Measurements from ENCODE around the gene PTPRD. TPM values are rescaled to one million over a fixed set of nuclear protein-coding genes. Genes with fewer than 3 reads are reported as not detected.

PTPRD gene
- total and polyA plus RNA-seq, 2 of the 4 experiments (the other 2 are of a cell fraction), result 0.07 to 0.18 TPM

DNA sequence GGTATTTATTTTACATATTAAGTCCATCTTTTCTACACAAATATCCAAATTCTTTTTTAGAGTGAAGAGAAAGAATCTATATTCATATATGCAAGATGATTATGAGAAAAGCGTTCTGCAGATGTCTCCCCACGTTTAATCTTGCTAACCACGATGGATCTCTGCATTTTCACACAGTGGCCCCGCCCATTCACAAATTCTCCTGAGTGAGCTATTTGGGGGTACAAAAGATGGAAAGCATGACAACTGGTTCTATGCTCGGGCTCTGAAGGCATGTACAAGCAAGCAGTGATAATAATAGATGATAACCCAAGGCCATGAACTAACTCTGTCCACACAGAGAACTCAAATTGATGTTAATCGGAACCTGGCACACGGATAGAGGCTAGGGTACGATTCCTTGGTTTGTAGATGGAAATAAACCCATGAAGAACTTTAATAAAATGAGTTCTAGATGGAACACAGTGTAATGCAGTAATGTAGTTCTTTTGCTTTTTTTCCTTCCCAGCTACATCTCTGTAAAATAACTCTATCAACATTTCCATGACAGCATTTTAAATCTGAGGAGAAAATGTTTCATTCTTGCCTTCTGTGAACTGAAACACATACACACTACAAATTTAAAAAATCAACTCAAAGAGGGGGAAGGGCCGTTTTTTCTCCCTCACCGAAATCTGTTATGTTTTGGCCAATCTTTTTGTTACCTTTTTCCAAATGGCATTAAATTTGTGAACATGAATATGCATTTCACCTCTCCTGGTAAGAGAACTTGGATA, 1961.5 kb downstream of the PTPRD start:
- WGBS, 2 experiments (ENCODE audit: extremely low coverage in 2 of 2, insufficient read length in 1 of 2), result no CpG with 5 or more reads among the region's 10 CpGs

More for the DNA sequence above, 1961.5 kb downstream of the PTPRD start:
- no peaks in the 10 kb centered on the region for H4K20me1 ChIP-seq (ENCODE audit: insufficient read depth, low read length)
- H3K56ac ChIP-seq (ENCODE audit: extremely low read depth, insufficient read depth, low read length), result no peak overlapping the region
- H3K23ac ChIP-seq (ENCODE audit: low read depth, low read length), result no peak overlapping the region
- no peaks in the 10 kb centered on the region for H3K9me3 ChIP-seq (ENCODE audit: control insufficient read depth, insufficient read depth, low read length)
- no peak overlapping the region for H3K27ac ChIP-seq (ENCODE audit: insufficient read depth, low read length)
- no peaks in the 10 kb centered on the region for H3K27me3 ChIP-seq (ENCODE audit: control insufficient read depth, insufficient read depth, low read length)
- CTCF ChIA-PET, result no interaction called here
- no peak overlapping the region for H4K91ac ChIP-seq (ENCODE audit: insufficient read depth, low read depth, low read length)
- H3K14ac ChIP-seq (replicated peaks; ENCODE audit: low read depth, low read length), result no peak overlapping the region
- no peak overlapping the region for H3K4ac ChIP-seq (ENCODE audit: low read depth, low read length)
- BruUV-seq (replicated peaks), result no TSS peak
- no peak overlapping the region for H4K8ac ChIP-seq (ENCODE audit: low read depth in 2 of 2, low read length in 2 of 2)
- dilution Hi-C loops (cut with HindIII; ENCODE audit: low sequenced_read_pairs, unreplicated experiment), result no loop called here
- intact Hi-C loops (cut with micrococcal nuclease), result no loop called here
- H3K4me1 ChIP-seq (ENCODE audit: control insufficient read depth, insufficient read depth, low read length), result no peaks in the 10 kb centered on the region
- H4K5ac ChIP-seq (ENCODE audit: low read depth, low read length), result no peak overlapping the region
- no peak overlapping the region for H2AK9ac ChIP-seq (replicated peaks; ENCODE audit: low read depth, low read length, poor library complexity)
- H2AFZ ChIP-seq (replicated peaks; ENCODE audit: low read length, poor library complexity), result no peak overlapping the region
- no peak for DNase-seq
- in situ Hi-C loops (cut with MboI; ENCODE audit: low sequenced_read_pairs), result no loop called here
- no peak overlapping the region for H3K4me3 ChIP-seq (ENCODE audit: insufficient read depth, low read depth, low read length)
- TF ChIP-seq, protein P1, sequence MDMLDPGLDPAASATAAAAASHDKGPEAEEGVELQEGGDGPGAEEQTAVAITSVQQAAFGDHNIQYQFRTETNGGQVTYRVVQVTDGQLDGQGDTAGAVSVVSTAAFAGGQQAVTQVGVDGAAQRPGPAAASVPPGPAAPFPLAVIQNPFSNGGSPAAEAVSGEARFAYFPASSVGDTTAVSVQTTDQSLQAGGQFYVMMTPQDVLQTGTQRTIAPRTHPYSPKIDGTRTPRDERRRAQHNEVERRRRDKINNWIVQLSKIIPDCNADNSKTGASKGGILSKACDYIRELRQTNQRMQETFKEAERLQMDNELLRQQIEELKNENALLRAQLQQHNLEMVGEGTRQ (IDR thresholded peaks at IDR 0.05; ENCODE audit: low read depth, low read length), result no peak
- no peak for TF ChIP-seq MAFK (IDR thresholded peaks at IDR 0.05; ENCODE audit: low read depth, low read length)
- no peak for TF ChIP-seq FOS (IDR thresholded peaks at IDR 0.05; ENCODE audit: low read depth, low read length)
- TF ChIP-seq POLR2A (IDR thresholded peaks at IDR 0.05; ENCODE audit: low read depth, low read length), result no peak
- no peak for TF ChIP-seq MXI1 (IDR thresholded peaks at IDR 0.05; ENCODE audit: borderline replicate concordance, low read depth, low read length)
- no peak for TF ChIP-seq RCOR1 (IDR thresholded peaks at IDR 0.05; ENCODE audit: insufficient replicate concordance, low read length)
- TF ChIP-seq, protein P2, sequence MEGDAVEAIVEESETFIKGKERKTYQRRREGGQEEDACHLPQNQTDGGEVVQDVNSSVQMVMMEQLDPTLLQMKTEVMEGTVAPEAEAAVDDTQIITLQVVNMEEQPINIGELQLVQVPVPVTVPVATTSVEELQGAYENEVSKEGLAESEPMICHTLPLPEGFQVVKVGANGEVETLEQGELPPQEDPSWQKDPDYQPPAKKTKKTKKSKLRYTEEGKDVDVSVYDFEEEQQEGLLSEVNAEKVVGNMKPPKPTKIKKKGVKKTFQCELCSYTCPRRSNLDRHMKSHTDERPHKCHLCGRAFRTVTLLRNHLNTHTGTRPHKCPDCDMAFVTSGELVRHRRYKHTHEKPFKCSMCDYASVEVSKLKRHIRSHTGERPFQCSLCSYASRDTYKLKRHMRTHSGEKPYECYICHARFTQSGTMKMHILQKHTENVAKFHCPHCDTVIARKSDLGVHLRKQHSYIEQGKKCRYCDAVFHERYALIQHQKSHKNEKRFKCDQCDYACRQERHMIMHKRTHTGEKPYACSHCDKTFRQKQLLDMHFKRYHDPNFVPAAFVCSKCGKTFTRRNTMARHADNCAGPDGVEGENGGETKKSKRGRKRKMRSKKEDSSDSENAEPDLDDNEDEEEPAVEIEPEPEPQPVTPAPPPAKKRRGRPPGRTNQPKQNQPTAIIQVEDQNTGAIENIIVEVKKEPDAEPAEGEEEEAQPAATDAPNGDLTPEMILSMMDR (conservative IDR thresholded peaks at IDR 0.05; ENCODE audit: low read depth, low read length), result no peak
- TF ChIP-seq CEBPB (IDR thresholded peaks at IDR 0.05; ENCODE audit: low read depth, low read length), result no peak
- TF ChIP-seq BHLHE40 (IDR thresholded peaks at IDR 0.05; ENCODE audit: low read depth, low read length), result no peak
- TF ChIP-seq RFX5 (IDR thresholded peaks at IDR 0.05; ENCODE audit: low read depth, low read length), result no peak
- no peaks in the 10 kb centered on the region for H3K79me1 ChIP-seq (ENCODE audit: low read depth in 1 of 2, low read length in 2 of 2)
- no peak overlapping the region for H3K4me2 ChIP-seq (ENCODE audit: low read depth, low read length)
- POLR2A ChIA-PET (ENCODE audit: unreplicated experiment), result no interaction called here
- H3K36me3 ChIP-seq (ENCODE audit: control insufficient read depth, insufficient read depth, low read length), result no peaks in the 10 kb centered on the region
- no peak overlapping the region for H2BK15ac ChIP-seq (ENCODE audit: low read depth, low read length)
- no peak overlapping the region for H2BK5ac ChIP-seq (ENCODE audit: low read depth, low read length, poor library complexity, severe bottlenecking)
- H3K18ac ChIP-seq (ENCODE audit: low read depth, low read length), result no peak overlapping the region
- H2BK20ac ChIP-seq (ENCODE audit: low read depth, low read length), result no peak overlapping the region
- no peaks in the 10 kb centered on the region for H3K9me1 ChIP-seq (ENCODE audit: insufficient read depth, low read length)
- no peak overlapping the region for H3K9ac ChIP-seq (ENCODE audit: low read depth, low read length)
- H2AK5ac ChIP-seq (ENCODE audit: low read depth, low read length), result no peak overlapping the region
- no peak overlapping the region for H2BK120ac ChIP-seq (ENCODE audit: low read depth, low read length)
- no peak for ATAC-seq (ENCODE audit: low read depth)
